HepG2 (cell line): ENCODE results near the gene GPR149. TPM values are rescaled to one million over a fixed set of nuclear protein-coding genes. Genes with fewer than 3 reads are reported as not detected.
A peak's percentile ranks its signal among the peaks of the same experiment; 100 is the strongest.

Experiments
- CREB1 ChIP-seq, 2 experiments: fragments of 450-650 bp in 1 of 2; IDR thresholded peaks; 2 replicates each; pipeline ENCODE4 v1.6.1; 2016 to 2017; ENCODE audit warnings: control low read depth in 1 of 2, mild to moderate bottlenecking in 1 of 2, missing compliant biosample characterization in 1 of 2, missing genetic modification characterization in 1 of 2
- ESRRA ChIP-seq: sonication (generic); formaldehyde crosslinking; IDR thresholded peaks from 2 replicates; pipeline ENCODE4 v1.5.1; 2020; ENCODE audit warnings: mild to moderate bottlenecking, low read depth, missing genetic modification reagents
- GTF3A ChIP-seq: sonication (generic); formaldehyde crosslinking; conservative IDR thresholded peaks from 2 replicates; pipeline ENCODE4 v1.4.0; 2020; ENCODE audit warnings: mild to moderate bottlenecking, missing genetic modification reagents
- KDM5A ChIP-seq: fragments of 200-600 bp; sonication (generic); IDR thresholded peaks from 2 replicates; pipeline ENCODE4 v1.7.0; 2018; ENCODE audit warnings: antibody characterized with exemption, mild to moderate bottlenecking, low read length, borderline replicate concordance
- PHF5A ChIP-seq: IDR thresholded peaks from one replicate; pipeline ENCODE4 v1.6.1; 2018; ENCODE audit warnings: low read depth, missing genetic modification reagents; ENCODE audit not compliant: unreplicated experiment
- PRDM10 ChIP-seq: sonication (generic); formaldehyde crosslinking; IDR thresholded peaks from 2 replicates; pipeline ENCODE4 v1.4.0; 2020; ENCODE audit warnings: low read depth, missing genetic modification reagents
- RARG ChIP-seq: sonication (generic); formaldehyde crosslinking; IDR thresholded peaks from 2 replicates; pipeline ENCODE4 v1.4.0; 2020; ENCODE audit warnings: low read depth, mild to moderate bottlenecking, missing genetic modification reagents
- REL ChIP-seq: sonication (generic); formaldehyde crosslinking; conservative IDR thresholded peaks from 2 replicates; pipeline ENCODE4 v1.8.0; 2022; ENCODE audit warnings: mild to moderate bottlenecking, missing genetic modification reagents, moderate library complexity
- SMYD3 ChIP-seq: sonication (generic); formaldehyde crosslinking; IDR thresholded peaks from 2 replicates; pipeline ENCODE4 v1.8.1; 2023; ENCODE audit warnings: mild to moderate bottlenecking, missing genetic modification reagents
- TBX2 ChIP-seq: sonication (generic); formaldehyde crosslinking; IDR thresholded peaks from 2 replicates; pipeline ENCODE4 v1.5.0; 2020; ENCODE audit warnings: missing genetic modification reagents, mild to moderate bottlenecking, borderline replicate concordance
- TEAD3 ChIP-seq: optimal IDR thresholded peaks from 2 replicates; pipeline ENCODE3; 2016; ENCODE audit warnings: borderline replicate concordance
- TGIF2 ChIP-seq: IDR thresholded peaks from 2 replicates; pipeline ENCODE4 v1.6.1; 2016; ENCODE audit warnings: control low read depth, missing compliant biosample characterization
- ZBTB44 ChIP-seq: sonication (generic); formaldehyde crosslinking; IDR thresholded peaks from 2 replicates; pipeline ENCODE4 v1.4.0; 2020; ENCODE audit warnings: missing genetic modification reagents
- ZFX ChIP-seq: sonication (generic); formaldehyde crosslinking; IDR thresholded peaks from 2 replicates; pipeline ENCODE4 v1.4.0; 2020; ENCODE audit warnings: mild to moderate bottlenecking, low read depth, missing genetic modification reagents, moderate library complexity
- ZNF605 ChIP-seq: sonication (generic); formaldehyde crosslinking; IDR thresholded peaks from 2 replicates; pipeline ENCODE4 v1.8.0; 2022; ENCODE audit warnings: mild to moderate bottlenecking, missing genetic modification reagents
- ZNF644 ChIP-seq: IDR thresholded peaks from 2 replicates; pipeline ENCODE4 v1.6.1; 2016; ENCODE audit warnings: low read depth
- ZNF652 ChIP-seq: IDR thresholded peaks from 2 replicates; pipeline ENCODE4 v1.6.1; 2016; ENCODE audit warnings: low read depth, borderline replicate concordance
- ZNF784 ChIP-seq: sonication (generic); formaldehyde crosslinking; IDR thresholded peaks from 2 replicates; pipeline ENCODE4 v1.5.1; 2020; ENCODE audit warnings: missing genetic modification reagents, mild to moderate bottlenecking, borderline replicate concordance
- ZXDC ChIP-seq: sonication (generic); formaldehyde crosslinking; IDR thresholded peaks from 2 replicates; pipeline ENCODE4 v1.5.0; 2020; ENCODE audit warnings: mild to moderate bottlenecking, missing genetic modification reagents
- polyA plus RNA-seq, 8 experiments: library from polyadenylated mRNA; depleted of rRNA in 3 of 8; stranded (reverse) in 7 of 8; unstranded in 1 of 8; fragments of >200 nt; fragmentation: Illumina TruSeq in 4 of 8; extraction: Trizol in 4 of 8; gene quantifications; 2 replicates each; pipeline versions ENCODE4 v1.2.1 to v1.2.3, GENCODE V29; 2011 to 2016; ENCODE audit warnings: low read depth in 4 of 8, missing spikeins in 1 of 8, mixed read lengths in 1 of 8; ENCODE audit not compliant: insufficient read depth in 1 of 8
- total RNA-seq, 5 experiments: library from RNA; depleted of rRNA; stranded (reverse); fragments of >200 nt; fragmentation: Illumina TruSeq; extraction: Trizol; gene quantifications; 2 replicates each; pipeline ENCODE4 v1.2.3, GENCODE V29; 2016; ENCODE audit warnings: low read depth in 1 of 5

GPR149 gene
- total and polyA plus RNA-seq, 2 of the 13 experiments (the other 11 are each of a cell fraction or from before 2014, with no cell fraction given) = not detected

GRCh38 chr3:154323891-154324738 lies 105.9 kb downstream of the GPR149 start, which contains the start of gene DHX36 (continued):
- TF ChIP-seq PRDM10 (CRISPR knock-in tag) (no peak), ZNF644 (CRISPR knock-in tag) (no peak), KDM5A (no peak; the same call in 1 of the 2 replicates), TBX2 (CRISPR knock-in tag) (peak; percentile 33; the same call in 1 of the 2 replicates), ZBTB44 (CRISPR knock-in tag) (no peak), PHF5A (no peak), ZFX (peak; percentile 81), TGIF2 (no peak; the same call in 1 of the 2 replicates), TEAD3 (CRISPR knock-in tag) (peak; percentile 19), GTF3A (no peak), SMYD3 (CRISPR knock-in tag) (no peak), ESRRA (CRISPR knock-in tag) (0 out of 2 replicates have a peak, but pooled peaks have one; percentile 38), RARG (CRISPR knock-in tag) (no peak), ZNF605 (CRISPR knock-in tag) (no peak), ZNF652 (no peak), ZNF784 (CRISPR knock-in tag) (no peak), ZXDC (0 out of 2 replicates have a peak, but pooled peaks have one; percentile 33), REL (CRISPR knock-in tag) (no peak), CREB1 (IDR thresholded peaks at IDR 0.05) (peak; percentile 100), CREB1 (CRISPR knock-in tag; IDR thresholded peaks at IDR 0.05) (peak; percentile 98)
